ENCODE results near the gene DLGAP4.

- TF ChIP-seq CTCF (IDR thresholded peaks at IDR 0.05; ENCODE audit: low read length) (no peak), EZH2 (optimal IDR thresholded peaks at IDR 0.05; ENCODE audit: low read depth, low read length) (no peak), EZH2phosphoT487 (IDR thresholded peaks at IDR 0.05; ENCODE audit: low read length) (no peak)
Observed at GRCh38 chr20:36404435-36404978, 98.4 kb downstream of the DLGAP4 start.
